ENCODE results near the gene SYNGR3. TPM values are rescaled to one million over a fixed set of nuclear protein-coding genes. Genes with fewer than 3 reads are reported as not detected.

The SYNGR3 gene
- polyA plus RNA-seq, 1 donor (not counting 4 experiments of a cell fraction or from before 2014, with no cell fraction given), result 0.30 TPM

DNA sequence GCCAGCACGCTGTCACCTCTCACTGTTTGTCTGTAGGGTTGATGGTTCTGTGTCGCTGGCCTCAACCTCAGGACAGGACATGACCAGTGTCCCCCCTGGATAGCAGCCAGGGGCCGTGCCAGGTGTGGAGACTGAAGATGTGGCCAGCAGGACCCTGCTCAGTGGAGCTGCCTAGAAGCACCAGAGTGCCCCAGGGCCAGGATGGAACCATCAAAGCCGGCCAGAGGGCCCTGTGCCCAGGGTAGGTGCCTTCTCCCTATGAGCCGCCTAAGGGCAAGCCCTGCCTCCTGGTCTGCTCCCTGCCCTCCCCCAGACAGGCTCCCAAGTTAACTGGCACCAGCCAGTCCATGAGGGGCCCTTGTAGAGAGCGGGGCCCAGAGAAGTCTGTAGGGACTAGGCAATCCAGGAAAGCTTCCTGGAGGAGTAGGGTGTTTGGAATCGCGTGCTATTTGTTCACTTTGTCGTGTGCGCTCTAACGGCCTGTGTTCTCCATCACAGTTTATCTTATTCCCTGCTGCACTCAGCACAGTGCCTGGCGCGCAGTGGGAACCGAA is 31.0 kb upstream of the SYNGR3 start:
- H3K4me2 ChIP-seq (ENCODE audit: control insufficient read depth, extremely low read depth, insufficient read depth, low read depth, low read length), result peak overlapping the region; percentile 84
- FAIRE-seq (no peak), DNase-seq (ENCODE audit: low read depth, low spot score) (no peak)
- H3K79me2 ChIP-seq (ENCODE audit: control insufficient read depth, insufficient read depth, low read length), result peaks cover 34% of the 10 kb centered on the region
- no peaks in the 10 kb centered on the region for H3K27me3 ChIP-seq (ENCODE audit: control insufficient read depth, extremely low read depth, insufficient read depth, low read length)
- H3K4me1 ChIP-seq (ENCODE audit: control insufficient read depth, extremely low read depth, insufficient read depth, low read length), result peaks cover 33% of the 10 kb centered on the region
- peak overlapping the region; percentile 88 for H3K9ac ChIP-seq (ENCODE audit: control insufficient read depth, extremely low read depth, insufficient read depth, low read length)
- dilution Hi-C loops (cut with MboI; ENCODE audit: extremely low pct_ligation_motif_present, low sequenced_read_pairs), result no loop called here
- H3K9me3 ChIP-seq (ENCODE audit: control insufficient read depth, low read depth, low read length), result no peaks in the 10 kb centered on the region
- H3K4me3 ChIP-seq (ENCODE audit: control insufficient read depth in 2 of 3, extremely low read depth in 1 of 3, insufficient read depth in 2 of 3, low read depth in 1 of 3, low read length in 3 of 3), result peak overlapping the region in 1 of 3 experiments; percentile 84
- TF ChIP-seq, protein P1, sequence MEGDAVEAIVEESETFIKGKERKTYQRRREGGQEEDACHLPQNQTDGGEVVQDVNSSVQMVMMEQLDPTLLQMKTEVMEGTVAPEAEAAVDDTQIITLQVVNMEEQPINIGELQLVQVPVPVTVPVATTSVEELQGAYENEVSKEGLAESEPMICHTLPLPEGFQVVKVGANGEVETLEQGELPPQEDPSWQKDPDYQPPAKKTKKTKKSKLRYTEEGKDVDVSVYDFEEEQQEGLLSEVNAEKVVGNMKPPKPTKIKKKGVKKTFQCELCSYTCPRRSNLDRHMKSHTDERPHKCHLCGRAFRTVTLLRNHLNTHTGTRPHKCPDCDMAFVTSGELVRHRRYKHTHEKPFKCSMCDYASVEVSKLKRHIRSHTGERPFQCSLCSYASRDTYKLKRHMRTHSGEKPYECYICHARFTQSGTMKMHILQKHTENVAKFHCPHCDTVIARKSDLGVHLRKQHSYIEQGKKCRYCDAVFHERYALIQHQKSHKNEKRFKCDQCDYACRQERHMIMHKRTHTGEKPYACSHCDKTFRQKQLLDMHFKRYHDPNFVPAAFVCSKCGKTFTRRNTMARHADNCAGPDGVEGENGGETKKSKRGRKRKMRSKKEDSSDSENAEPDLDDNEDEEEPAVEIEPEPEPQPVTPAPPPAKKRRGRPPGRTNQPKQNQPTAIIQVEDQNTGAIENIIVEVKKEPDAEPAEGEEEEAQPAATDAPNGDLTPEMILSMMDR (optimal IDR thresholded peaks at IDR 0.05 in 1 of 3, IDR thresholded peaks at IDR 0.05 in 1 of 3, conservative IDR thresholded peaks at IDR 0.05 in 1 of 3; ENCODE audit: extremely low read depth in 1 of 3, insufficient read depth in 2 of 3, low read length in 3 of 3), result no peak
- TF ChIP-seq EZH2 (IDR thresholded peaks at IDR 0.05; ENCODE audit: low read length), result no peak
- H3K9me1 ChIP-seq (ENCODE audit: control insufficient read depth, extremely low read depth, insufficient read depth, low read length), result peaks cover 3% of the 10 kb centered on the region
- peaks cover 26% of the 10 kb centered on the region for H4K20me1 ChIP-seq (ENCODE audit: control insufficient read depth, extremely low read depth, insufficient read depth, low read length)
- H3K36me3 ChIP-seq (ENCODE audit: control insufficient read depth in 2 of 2, extremely low read depth in 1 of 2, insufficient read depth in 2 of 2, low read length in 2 of 2), result peaks cover 15 to 25% of the 10 kb centered on the region in 2 experiments
- no peak overlapping the region for H3K27ac ChIP-seq (ENCODE audit: control insufficient read depth, insufficient read depth, low read length)
- peak overlapping the region; percentile 85 for H2AFZ ChIP-seq (ENCODE audit: control insufficient read depth, low read length)

DNA sequence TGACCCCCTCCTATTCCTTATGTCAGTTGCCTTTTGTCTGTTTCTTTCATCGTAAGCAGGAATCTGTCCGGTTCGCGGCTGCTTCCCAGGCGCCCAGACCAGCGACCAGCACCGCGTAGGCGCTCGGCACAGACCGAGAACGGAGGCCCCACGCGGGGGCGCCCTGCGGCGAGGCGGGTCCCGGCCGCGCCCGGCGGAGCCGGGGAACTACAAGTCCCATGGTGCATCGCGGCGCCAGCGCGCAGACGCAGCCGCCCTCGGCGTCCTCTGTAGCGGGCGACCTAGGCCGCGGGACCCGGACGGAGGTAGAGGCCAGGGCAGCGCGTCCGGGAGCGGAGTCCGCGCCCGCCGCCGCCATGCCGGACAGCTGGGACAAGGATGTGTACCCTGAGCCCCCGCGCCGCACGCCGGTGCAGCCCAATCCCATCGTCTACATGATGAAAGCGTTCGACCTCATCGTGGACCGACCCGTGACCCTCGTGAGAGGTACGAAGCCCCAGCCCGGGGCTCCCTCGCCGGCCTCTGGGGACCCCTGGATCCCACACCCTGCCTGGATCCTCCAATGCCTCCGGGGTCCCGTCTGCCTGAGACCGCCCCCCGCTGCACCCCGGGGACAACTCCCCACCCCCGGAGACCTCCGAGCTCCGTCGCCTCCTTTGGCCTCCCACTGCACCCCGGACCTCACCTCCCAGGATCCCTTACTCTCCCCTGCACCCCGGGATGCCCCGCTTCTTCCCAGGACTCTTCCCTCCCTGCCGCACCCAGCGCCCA is 30.3 kb upstream of the SYNGR3 start, which contains the start of gene NDUFB10:
Gene NDUFB10, plus strand, starts transcription at position 270 of the 771 bp plus-strand sequence. Its CDS starts 87 bp downstream, at position 357.
- Histone ChIP-seq H2AFZ (ENCODE audit: control insufficient read depth, low read length) (peak within 1 kb of the TSS; percentile 85), H3K4me2 (ENCODE audit: control insufficient read depth, extremely low read depth, insufficient read depth, low read depth, low read length) (peak within 1 kb of the TSS; percentile 84), H3K27me3 (ENCODE audit: control insufficient read depth, extremely low read depth, insufficient read depth, low read length) (no peaks in the 10 kb centered on the region), H3K36me3 (ENCODE audit: control insufficient read depth in 2 of 2, extremely low read depth in 1 of 2, insufficient read depth in 2 of 2, low read length in 2 of 2) (peaks cover 17 to 28% of the 10 kb centered on the region in 2 experiments), H3K79me2 (ENCODE audit: control insufficient read depth, insufficient read depth, low read length) (peaks cover 40% of the 10 kb centered on the region), H3K4me1 (ENCODE audit: control insufficient read depth, extremely low read depth, insufficient read depth, low read length) (peaks cover 33% of the 10 kb centered on the region), H3K4me3 (ENCODE audit: control insufficient read depth in 2 of 3, extremely low read depth in 1 of 3, insufficient read depth in 2 of 3, low read depth in 1 of 3, low read length in 3 of 3) (peak within 1 kb of the TSS; percentile 84 to 91 (median 85)), H3K9ac (ENCODE audit: control insufficient read depth, extremely low read depth, insufficient read depth, low read length) (peak within 1 kb of the TSS; percentile 88), H3K27ac (ENCODE audit: control insufficient read depth, insufficient read depth, low read length) (peak within 1 kb of the TSS; percentile 70), H3K9me3 (ENCODE audit: control insufficient read depth, low read depth, low read length) (no peaks in the 10 kb centered on the region), H4K20me1 (ENCODE audit: control insufficient read depth, extremely low read depth, insufficient read depth, low read length) (peaks cover 28% of the 10 kb centered on the region), H3K9me1 (ENCODE audit: control insufficient read depth, extremely low read depth, insufficient read depth, low read length) (peaks cover 3% of the 10 kb centered on the region)
- dilution Hi-C loops (cut with MboI; ENCODE audit: extremely low pct_ligation_motif_present, low sequenced_read_pairs), result no loop called here
- TF ChIP-seq EZH2 (IDR thresholded peaks at IDR 0.05; ENCODE audit: low read length), result no peak
- TF ChIP-seq, protein P1 (optimal IDR thresholded peaks at IDR 0.05 in 1 of 3, IDR thresholded peaks at IDR 0.05 in 1 of 3, conservative IDR thresholded peaks at IDR 0.05 in 1 of 3; ENCODE audit: extremely low read depth in 1 of 3, insufficient read depth in 2 of 3, low read length in 3 of 3), result peak; percentile 35 to 72 (median 54)
- DNase-seq (ENCODE audit: low read depth, low spot score), result no peak
- no peak for FAIRE-seq
